Stimulated activated CD8-positive, alpha-beta memory T cell treated with anti-CD3 and anti-CD28 coated beads, Interleukin-4, amount 100 ng/mL, for 1 hour (primary cell): ENCODE data around the gene GMDS.

ENCODE experiments used
- DNase-seq, 2 donors: peaks; one replicate each; pipeline ENCODE4 v3.0.0-alpha.2; 2020; ENCODE audit warnings: low read depth in 2 of 2, low spot score in 1 of 2

Gene GMDS

DNA sequence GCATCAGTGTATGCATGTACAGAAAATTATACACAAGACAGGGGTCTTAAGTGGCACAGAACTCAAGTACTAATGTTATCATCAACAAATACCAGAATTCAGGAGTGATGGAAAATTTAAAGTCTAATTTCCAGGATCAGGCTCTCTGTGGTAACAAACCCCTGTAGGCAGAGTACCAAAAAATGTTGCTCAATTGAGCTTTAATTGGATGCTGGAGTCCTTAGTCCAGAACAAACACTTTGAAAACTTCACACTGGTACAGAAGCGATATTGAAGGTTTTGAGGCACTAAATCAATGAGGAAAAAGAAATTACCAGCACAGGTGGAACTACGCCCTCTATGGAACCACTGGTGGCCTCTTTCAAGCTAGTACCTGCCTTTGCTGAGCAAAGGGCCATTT is 522.6 kb downstream of the GMDS start:
- no peak for DNase-seq

GRCh38 chr6:1720620-1721322 is 524.6 kb downstream of the GMDS start:
- DNase-seq, result no peak

GRCh38 chr6:1719922-1720321 is 525.5 kb downstream of the GMDS start:
- DNase-seq, result no peak

DNA sequence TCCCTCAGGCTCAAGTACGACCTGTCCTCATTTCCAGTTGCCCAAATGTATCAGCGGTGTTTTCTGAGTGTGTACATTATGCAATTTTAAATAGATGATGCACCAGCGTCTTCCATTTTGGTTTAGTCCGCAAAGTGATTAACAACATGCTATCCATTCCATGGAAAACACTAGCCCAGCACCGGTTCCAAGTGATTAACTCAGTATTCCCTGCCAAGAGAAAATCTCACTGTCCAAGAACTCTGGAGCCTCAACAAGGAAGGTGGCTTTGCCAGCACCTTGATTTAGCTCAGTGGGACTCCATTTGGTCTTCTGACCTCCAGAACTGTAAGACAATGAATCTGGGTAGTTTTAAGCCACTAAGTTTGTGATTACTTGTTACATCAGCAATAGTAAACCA is 528.5 kb downstream of the GMDS start:
- no peak for DNase-seq

GRCh38 chr6:1716396-1716795 is 529.0 kb downstream of the GMDS start:
- DNase-seq, result no peak

GRCh38 chr6:1715336-1715735 is 530.1 kb downstream of the GMDS start:
- DNase-seq, result no peak

GRCh38 chr6:1714654-1715053 is 530.8 kb downstream of the GMDS start:
- DNase-seq, result no peak

DNA sequence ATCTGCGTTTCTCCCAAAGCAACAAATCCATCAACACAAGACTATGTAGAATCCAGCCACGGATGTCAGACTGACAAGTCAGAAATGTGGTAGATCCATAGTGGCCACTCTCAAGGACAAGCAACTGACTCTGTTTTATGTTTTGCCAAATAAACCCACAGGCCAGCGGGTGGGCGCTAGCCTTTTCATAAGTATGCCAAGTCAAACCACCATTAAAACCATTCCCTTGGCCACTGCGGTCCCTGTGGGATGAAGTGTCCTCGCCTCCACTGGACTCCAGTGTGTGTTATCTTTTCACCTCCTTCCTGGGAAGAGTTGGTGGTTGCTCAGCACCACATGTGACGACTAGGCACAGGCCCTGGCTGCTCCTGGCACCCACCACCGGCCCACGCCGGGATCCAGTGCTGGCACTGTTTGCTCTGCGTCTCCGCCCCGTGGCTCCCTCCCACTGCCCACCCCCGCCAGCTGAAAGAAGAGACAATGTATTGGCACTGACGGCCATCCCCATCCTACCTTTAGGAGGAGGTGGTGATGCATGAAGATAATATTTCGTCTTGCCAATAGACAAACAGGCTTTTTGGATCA is 532.3 kb downstream of the GMDS start:
- DNase-seq, result no peak

- no peak for DNase-seq
Observed at GRCh38 chr6:1712451-1712850, 533.0 kb downstream of the GMDS start.

DNA sequence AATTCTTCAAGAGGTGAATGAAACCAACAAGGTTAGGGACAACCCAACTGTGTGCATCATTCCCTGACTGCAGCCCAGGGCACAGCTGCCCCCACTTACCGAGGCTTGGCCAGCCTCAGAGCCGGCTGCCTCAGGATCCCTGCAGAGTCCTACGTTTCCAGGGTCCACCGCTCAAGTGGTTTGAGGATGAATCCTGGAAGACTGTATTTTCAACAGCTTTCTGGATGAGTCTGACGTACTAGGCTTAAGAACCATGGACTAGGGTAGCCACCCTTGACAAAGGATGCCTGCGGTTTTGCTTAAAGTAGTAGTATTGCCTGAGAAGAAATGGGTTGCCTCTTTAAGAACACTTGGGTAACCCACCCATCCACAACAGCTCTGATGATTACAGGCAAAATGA is 534.3 kb downstream of the GMDS start:
- DNase-seq, result no peak

DNA sequence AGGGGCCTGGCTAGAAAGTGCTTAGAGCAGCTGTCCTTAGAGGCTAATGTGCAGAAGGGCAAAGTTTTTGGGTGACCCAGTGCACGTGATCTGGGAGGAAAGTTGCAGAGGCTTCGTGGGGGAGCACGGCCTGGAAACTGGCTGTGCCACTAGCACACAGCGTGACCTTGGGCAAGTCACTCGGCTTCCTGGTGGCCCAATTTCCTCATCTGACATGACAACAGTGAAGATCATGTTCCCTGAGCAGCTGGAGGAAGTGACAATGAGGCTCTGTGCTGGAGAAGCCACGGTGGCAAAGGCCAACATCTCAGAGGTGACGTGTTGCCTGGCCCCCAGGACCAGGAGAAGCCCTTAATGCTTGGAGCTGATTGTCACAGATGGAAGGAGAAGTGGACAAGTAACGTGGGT is 536.2 kb downstream of the GMDS start:
- no peak for DNase-seq

- DNase-seq, result no peak
Observed at GRCh38 chr6:1708820-1709219, 536.6 kb downstream of the GMDS start.

GRCh38 chr6:1708122-1708521 is 537.3 kb downstream of the GMDS start:
- DNase-seq, result no peak

- no peak for DNase-seq
Observed at GRCh38 chr6:1705630-1706029, 539.8 kb downstream of the GMDS start.

- no peak for DNase-seq
Observed at GRCh38 chr6:1705183-1705582, 540.2 kb downstream of the GMDS start.

DNA sequence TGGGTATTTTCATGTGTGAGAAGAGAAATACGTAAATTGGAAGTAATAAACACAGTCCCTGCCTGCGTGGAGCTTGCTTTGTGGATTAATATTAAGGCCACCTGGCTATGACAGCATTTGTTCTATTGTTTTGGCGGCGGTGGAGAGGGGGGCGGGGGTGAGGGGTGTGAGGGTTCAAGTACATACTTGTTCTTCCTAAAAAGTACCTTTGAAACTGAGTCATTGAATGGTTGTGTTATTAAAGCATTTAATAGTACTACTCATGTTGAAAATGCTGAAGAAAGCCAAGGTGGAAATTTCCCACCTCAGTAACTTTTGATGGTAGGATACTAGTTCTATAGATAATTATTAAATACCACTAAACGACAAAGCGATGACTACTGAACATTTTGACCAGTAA is 540.7 kb downstream of the GMDS start:
- DNase-seq, result no peak

DNA sequence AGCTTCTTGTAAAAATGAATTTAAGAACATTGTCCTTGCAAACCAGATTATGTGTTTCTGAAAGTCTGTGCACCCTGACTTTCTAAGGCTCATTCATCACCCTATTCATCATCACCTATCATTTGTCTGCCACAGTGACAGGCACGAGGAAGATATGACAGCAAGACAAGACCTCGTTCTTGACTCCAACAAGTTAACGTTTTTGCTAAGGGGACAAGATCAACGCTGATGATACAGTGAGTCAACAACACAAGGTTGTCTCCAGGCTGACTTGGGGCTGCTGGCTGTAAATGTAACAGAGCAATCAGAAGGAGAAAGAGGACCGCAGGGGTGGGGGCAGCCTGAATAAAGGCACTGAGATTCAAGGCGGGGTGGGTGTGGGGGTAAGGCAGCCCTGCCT is 541.5 kb downstream of the GMDS start:
- DNase-seq, result no peak

- DNase-seq, result no peak
Observed at GRCh38 chr6:1703091-1703855, 542.1 kb downstream of the GMDS start.

DNA sequence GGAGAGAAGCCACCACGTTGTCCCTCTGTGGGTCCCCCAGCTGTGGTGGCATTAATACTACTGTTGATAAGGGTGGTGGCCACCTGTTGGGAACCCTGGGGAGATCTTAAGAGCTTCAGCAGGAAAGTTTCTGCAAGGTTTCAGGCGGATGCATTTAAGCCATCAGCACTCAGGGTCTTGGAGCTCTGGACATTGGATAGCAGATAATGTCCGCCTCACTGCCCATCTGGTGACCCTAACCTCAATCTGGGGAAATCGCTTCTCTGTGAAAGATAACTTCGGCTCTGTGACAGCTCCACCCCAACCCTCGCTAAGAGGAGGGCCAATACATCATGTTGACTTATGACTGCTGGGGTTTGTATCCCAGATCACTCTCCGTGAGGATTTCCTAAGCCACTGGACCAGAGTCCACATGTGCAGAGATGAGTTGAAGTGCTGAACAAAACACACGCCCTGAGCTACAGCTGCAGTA is 542.8 kb downstream of the GMDS start:
- DNase-seq, result no peak

DNA sequence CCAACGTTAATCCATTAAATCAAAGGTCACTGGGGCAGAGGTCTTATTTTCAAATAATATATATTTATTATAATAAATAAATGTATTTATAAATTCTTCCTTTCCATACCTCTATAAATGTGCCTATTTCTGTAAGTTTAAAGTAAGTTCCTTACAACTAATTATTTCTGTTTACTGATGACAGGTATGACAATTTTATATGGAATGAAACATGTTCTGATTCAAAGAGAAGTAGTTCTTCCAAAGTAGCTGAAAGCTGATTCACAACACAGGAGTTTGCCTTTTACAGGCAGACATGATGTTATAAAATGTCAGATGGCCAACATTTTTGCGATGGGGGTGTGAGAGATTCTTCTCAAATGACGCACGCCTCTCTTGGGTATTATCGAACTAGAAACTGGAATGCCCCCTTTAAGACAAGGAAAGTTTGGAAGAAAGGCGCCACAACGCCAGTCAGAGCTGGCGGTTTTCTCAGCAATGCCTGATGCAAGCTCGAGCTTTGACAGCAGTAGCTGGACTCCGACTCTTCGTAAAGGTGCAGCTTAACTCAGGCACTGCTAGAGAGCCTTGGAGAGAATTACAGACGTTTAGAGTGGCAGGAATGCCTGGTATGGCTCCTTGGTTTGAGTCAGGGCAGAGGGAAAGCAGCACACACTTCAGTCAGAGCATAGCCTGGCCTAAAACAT is 543.6 kb downstream of the GMDS start:
- DNase-seq, result no peak

- no peak for DNase-seq
Observed at GRCh38 chr6:1700278-1700967, 545.0 kb downstream of the GMDS start.
